Upper lobe of left lung (tissue), 6 donors: Measurements from ENCODE around the gene ZFR2. TPM values are rescaled to one million over a fixed set of nuclear protein-coding genes. Genes with fewer than 3 reads are reported as not detected.

Source experiments
- ATAC-seq, 2 donors: fragments of 200-7000 bp; cut with Tn5 transposase; one replicate each; pipeline ENCODE4 v1.9.1; 2022; ENCODE audit warnings: mild to moderate bottlenecking in 2 of 2, moderate library complexity in 2 of 2; ENCODE audit not compliant: low FRiP score in 2 of 2
- DNase-seq, 2 donors: peaks; one replicate each; pipeline ENCODE4 v3.0.0-alpha.2; 2019 to 2020
- H3K27ac ChIP-seq, 4 donors: fragments of 200-600 bp; sonication (generic); one replicate each; pipeline ENCODE4 v1.5.1; 2016 to 2019
- H3K27me3 ChIP-seq, 4 donors: fragments of 200-600 bp; sonication (generic); one replicate each; pipeline ENCODE4 v1.5.1; 2017 to 2019
- H3K36me3 ChIP-seq, 4 donors: fragments of 200-600 bp; sonication (generic); one replicate each; pipeline ENCODE4 v1.5.1; 2016 to 2019
- H3K4me1 ChIP-seq, 4 donors: fragments of 200-600 bp; sonication (generic); one replicate each; pipeline ENCODE4 v1.5.1; 2018 to 2019
- H3K4me3 ChIP-seq, 4 donors: fragments of 200-600 bp; sonication (generic); one replicate each; pipeline ENCODE4 v1.5.1; 2017 to 2019; ENCODE audit warnings: mild to moderate bottlenecking in 2 of 4, moderate library complexity in 1 of 4
- H3K9me3 ChIP-seq, 4 donors: fragments of 200-600 bp; sonication (generic); one replicate each; pipeline ENCODE4 v1.5.1; 2018 to 2019
- CTCF ChIP-seq, 6 experiments: fragments of 450-650 bp in 4 of 6; fragments of 200-600 bp in 2 of 6; sonication (generic) in 2 of 6; IDR thresholded peaks; one replicate each; pipeline ENCODE4 v1.5.1; 2016 to 2019; ENCODE audit warnings: antibody characterized with exemption in 6 of 6
- EP300 ChIP-seq, 4 donors: sonication (generic); formaldehyde crosslinking; IDR thresholded peaks; one replicate each; pipeline ENCODE4 v1.5.1; 2017; ENCODE audit warnings: antibody characterized with exemption in 4 of 4, control low read depth in 2 of 4
- POLR2A ChIP-seq, 4 donors: fragments of 450-650 bp; IDR thresholded peaks; one replicate each; pipeline ENCODE4 v1.5.1; 2016 to 2017; ENCODE audit warnings: antibody characterized with exemption in 4 of 4, mild to moderate bottlenecking in 2 of 4
- POLR2AphosphoS5 ChIP-seq, 2 donors: sonication (generic); formaldehyde crosslinking; IDR thresholded peaks; one replicate each; pipeline ENCODE4 v1.5.1; 2017; ENCODE audit warnings: antibody characterized with exemption in 2 of 2
- WGBS, 2 donors: methylation state at CpG; one replicate each; pipeline ENCODE4 v1.1.5; 2017 to 2018; 5-methylcytosine and 5-hydroxymethylcytosine counted together
- total RNA-seq, 6 donors: library from RNA; depleted of rRNA in 4 of 6; stranded (reverse); fragments of >200 nt in 4 of 6; gene quantifications; one replicate each; pipeline versions ENCODE4 v1.1.0 to v1.2.1, GENCODE V29; 2016 to 2021
- donor health status: DM: no; HTN: no; CAD: no; lungs with moderate emphysema.
- donor health status: DM: no; HTN: yes; CAD: no; lungs with severe emphysema.

Gene ZFR2
- total RNA-seq, 6 donors from 2014 or later = 0.11 to 4.2 (median 0.30) TPM; not detected in 3

- DNase-seq (no peak), ATAC-seq (no peak)
- no peak overlapping the region for H3K27ac ChIP-seq
- H3K4me1 ChIP-seq = no peaks in the 10 kb centered on the region
- no peaks in the 10 kb centered on the region for H3K36me3 ChIP-seq
- WGBS, 2 donors = 63 to 64% methylated on average over 32 to 34 of the region's 34 CpGs
- no peaks in the 10 kb centered on the region for H3K9me3 ChIP-seq
- TF ChIP-seq POLR2AphosphoS5 (IDR thresholded peaks at IDR 0.05) (no peak), POLR2A (IDR thresholded peaks at IDR 0.05) (no peak), EP300 (IDR thresholded peaks at IDR 0.05) (no peak), CTCF (IDR thresholded peaks at IDR 0.05) (no peak)
- H3K4me3 ChIP-seq = no peak overlapping the region
- H3K27me3 ChIP-seq = no peaks in the 10 kb centered on the region
These were observed 35.1 kb downstream of the ZFR2 start for GRCh38 chr19:3833578-3834348.

GRCh38 chr19:3832001-3832400, 36.8 kb downstream of the ZFR2 start:
- no peak overlapping the region for H3K4me3 ChIP-seq
- H3K36me3 ChIP-seq = no peaks in the 10 kb centered on the region
- TF ChIP-seq POLR2A (IDR thresholded peaks at IDR 0.05) = no peak
- TF ChIP-seq EP300 (IDR thresholded peaks at IDR 0.05) = no peak
- no peak for TF ChIP-seq CTCF (IDR thresholded peaks at IDR 0.05)
- no peak for TF ChIP-seq POLR2AphosphoS5 (IDR thresholded peaks at IDR 0.05)
- no peaks in the 10 kb centered on the region for H3K27me3 ChIP-seq
- no peaks in the 10 kb centered on the region for H3K4me1 ChIP-seq
- DNase-seq (no peak), ATAC-seq (no peak)
- no peaks in the 10 kb centered on the region for H3K9me3 ChIP-seq
- 80 to 95% methylated on average over 4 to 6 of the region's 6 CpGs for WGBS, 2 donors
- H3K27ac ChIP-seq = no peak overlapping the region

- ATAC-seq = no peak
- Histone ChIP-seq H3K4me3 (no peak overlapping the region), H3K36me3 (no peaks in the 10 kb centered on the region), H3K9me3 (no peaks in the 10 kb centered on the region), H3K27me3 (no peaks in the 10 kb centered on the region), H3K4me1 (no peaks in the 10 kb centered on the region), H3K27ac (no peak overlapping the region)
- no peak for DNase-seq
- WGBS, 2 donors = 68 to 72% methylated on average over 17 to 19 of the region's 19 CpGs
- TF ChIP-seq CTCF (IDR thresholded peaks at IDR 0.05) (no peak), POLR2A (IDR thresholded peaks at IDR 0.05) (no peak), EP300 (IDR thresholded peaks at IDR 0.05) (no peak), POLR2AphosphoS5 (IDR thresholded peaks at IDR 0.05) (no peak)
These were observed 37.2 kb downstream of the ZFR2 start for GRCh38 chr19:3831601-3832000.

DNA sequence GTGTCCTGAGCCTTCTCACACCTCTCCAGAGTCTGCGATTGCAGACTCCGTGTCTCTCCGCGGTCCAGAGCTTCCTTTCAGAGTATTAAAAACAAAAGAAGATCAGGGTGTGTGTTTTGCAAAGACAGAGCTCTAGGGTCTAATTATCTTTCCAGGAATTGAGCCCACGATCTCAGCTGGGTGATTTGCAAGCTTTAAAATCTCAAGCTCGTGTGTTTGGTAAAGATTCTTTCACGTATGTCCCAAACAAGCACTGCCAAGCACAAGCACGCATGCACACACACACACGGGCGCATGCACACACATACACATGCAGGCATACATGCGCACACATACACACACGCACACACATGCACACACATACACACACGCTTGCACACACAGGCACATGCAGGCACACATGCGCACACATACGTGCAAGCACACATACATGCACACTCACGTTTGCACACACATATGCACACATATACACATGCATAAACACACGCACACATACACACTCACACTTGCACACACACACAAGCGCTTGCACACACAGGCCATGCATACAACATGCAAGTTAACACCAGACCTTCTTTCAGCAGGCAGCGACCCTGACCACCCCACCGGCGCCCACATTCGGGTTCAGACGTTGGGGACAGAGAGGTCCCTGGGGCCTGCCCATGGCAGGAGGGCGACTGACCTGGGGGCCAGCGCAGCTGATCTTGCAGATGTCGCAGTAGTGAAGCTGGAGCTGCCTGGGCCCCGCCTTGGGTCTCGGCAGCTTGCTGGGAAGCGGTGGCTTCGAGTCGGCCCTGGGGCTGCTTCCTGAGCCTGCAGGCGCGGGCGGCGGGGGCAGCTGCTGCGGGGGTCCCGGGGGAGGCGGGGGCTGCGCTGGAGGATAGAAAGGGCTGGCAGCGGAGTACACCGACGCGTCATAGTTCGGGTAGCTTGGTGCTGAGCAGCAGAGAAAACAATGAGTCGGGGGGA, 37.9 kb downstream of the ZFR2 start:
- H3K9me3 ChIP-seq = no peaks in the 10 kb centered on the region
- H3K27me3 ChIP-seq = no peaks in the 10 kb centered on the region
- H3K4me3 ChIP-seq = no peak overlapping the region
- no peak for ATAC-seq
- H3K36me3 ChIP-seq = no peaks in the 10 kb centered on the region
- H3K27ac ChIP-seq = no peak overlapping the region
- TF ChIP-seq EP300 (IDR thresholded peaks at IDR 0.05) = no peak
- TF ChIP-seq CTCF (IDR thresholded peaks at IDR 0.05) = no peak
- no peak for TF ChIP-seq POLR2AphosphoS5 (IDR thresholded peaks at IDR 0.05)
- no peak for TF ChIP-seq POLR2A (IDR thresholded peaks at IDR 0.05)
- 72 to 80% methylated on average over 26 to 32 of the region's 45 CpGs for WGBS, 2 donors
- H3K4me1 ChIP-seq = no peaks in the 10 kb centered on the region
- no peak for DNase-seq
